GM23338 (cell line): Measurements from ENCODE around the gene PTCH2. TPM values are rescaled to one million over a fixed set of nuclear protein-coding genes. Genes with fewer than 3 reads are reported as not detected.

Source experiments
- ATAC-seq: fragments of 200-7000 bp; cut with Tn5 transposase; 3 replicates; pipeline ENCODE4 v1.9.1; 2020
- DNase-seq: peaks from one replicate; pipeline ENCODE4 v3.0.0-alpha.2; 2015; ENCODE audit warnings: low spot score
- H2AFZ ChIP-seq: fragments of 200-600 bp; sonication (generic); 2 replicates; pipeline ENCODE4 v1.8.0; 2016; ENCODE audit warnings: antibody characterized with exemption, mild to moderate bottlenecking, moderate library complexity
- H3F3A ChIP-seq: fragments of 200-600 bp; sonication (generic); replicated peaks from 2 replicates; pipeline ENCODE4 v1.8.0; 2017; ENCODE audit warnings: antibody characterized with exemption, mixed run types, low read depth
- H3K27ac ChIP-seq: fragments of 200-600 bp; sonication (generic); 2 replicates; pipeline ENCODE4 v1.6.1; 2016; ENCODE audit warnings: low read depth
- H3K27me3 ChIP-seq: fragments of 200-600 bp; sonication (generic); 2 replicates; pipeline ENCODE4 v1.8.0; 2016; ENCODE audit warnings: mild to moderate bottlenecking, mixed run types, moderate library complexity; ENCODE audit not compliant: insufficient read depth
- H3K36me3 ChIP-seq: fragments of 200-600 bp; sonication (generic); 2 replicates; pipeline ENCODE4 v1.8.0; 2016; ENCODE audit warnings: mild to moderate bottlenecking; ENCODE audit not compliant: insufficient read depth
- H3K4me1 ChIP-seq: fragments of 200-600 bp; sonication (generic); 2 replicates; pipeline ENCODE4 v1.8.0; 2016; ENCODE audit warnings: mild to moderate bottlenecking, moderate library complexity; ENCODE audit not compliant: insufficient read depth
- H3K4me2 ChIP-seq: fragments of 200-600 bp; sonication (generic); 2 replicates; pipeline ENCODE4 v1.7.1; 2017; ENCODE audit warnings: mixed run types
- H3K4me3 ChIP-seq: fragments of 200-600 bp; sonication (generic); 2 replicates; pipeline ENCODE4 v1.6.1; 2016; ENCODE audit warnings: mixed run types
- H3K79me2 ChIP-seq: fragments of 200-600 bp; sonication (generic); replicated peaks from 2 replicates; pipeline ENCODE4 v1.8.0; 2017; ENCODE audit warnings: mild to moderate bottlenecking; ENCODE audit not compliant: insufficient read depth
- H3K9me2 ChIP-seq: fragments of 200-600 bp; sonication (generic); 2 replicates; pipeline ENCODE4 v1.8.0; 2017; ENCODE audit not compliant: insufficient read depth
- H4K20me1 ChIP-seq: fragments of 200-600 bp; sonication (generic); replicated peaks from 2 replicates; pipeline ENCODE4 v1.8.0; 2017; ENCODE audit warnings: mild to moderate bottlenecking; ENCODE audit not compliant: insufficient read depth
- H3K27ac Mint-ChIP-seq: 2 replicates; pipeline ENCODE4 v1.8.0; 2020; ENCODE audit warnings: inconsistent platforms, mild to moderate bottlenecking, moderate library complexity, mixed read lengths
- H3K27me3 Mint-ChIP-seq: 3 replicates; pipeline ENCODE4 v1.8.0; 2022; ENCODE audit warnings: low read depth, mild to moderate bottlenecking, moderate library complexity, mixed read lengths, inconsistent platforms; ENCODE audit not compliant: insufficient read depth, poor library complexity
- H3K36me3 Mint-ChIP-seq: 3 replicates; pipeline ENCODE4 v1.8.0; 2021; ENCODE audit warnings: low read depth, mild to moderate bottlenecking, inconsistent platforms, moderate library complexity, mixed read lengths
- H3K4me1 Mint-ChIP-seq: 3 replicates; pipeline ENCODE4 v1.8.0; 2020; ENCODE audit warnings: mild to moderate bottlenecking, inconsistent platforms, mixed read lengths
- H3K4me3 Mint-ChIP-seq: 3 replicates; pipeline ENCODE4 v1.8.0; 2021; ENCODE audit warnings: moderate library complexity, mild to moderate bottlenecking, inconsistent platforms, mixed read lengths
- H3K9me3 Mint-ChIP-seq: 3 replicates; pipeline ENCODE4 v1.8.0; 2020; ENCODE audit warnings: moderate library complexity, mild to moderate bottlenecking, inconsistent platforms, mixed read lengths
- CTCF ChIP-seq, 2 experiments: fragments of 200-600 bp in 1 of 2; sonication (generic) in 1 of 2; conservative IDR thresholded peaks; 2 replicates each; pipeline versions ENCODE4 v1.5.1 to v1.6.1; 2016 to 2017; ENCODE audit warnings: antibody characterized with exemption in 2 of 2, low read depth in 2 of 2, mild to moderate bottlenecking in 2 of 2, moderate library complexity in 1 of 2
- EZH2phosphoT487 ChIP-seq: fragments of 200-600 bp; sonication (generic); IDR thresholded peaks from one replicate; pipeline ENCODE4 v1.8.1; 2018; ENCODE audit warnings: antibody characterized with exemption; ENCODE audit not compliant: unreplicated experiment
- JUNB ChIP-seq: IDR thresholded peaks from one replicate; pipeline ENCODE4 v1.6.1; 2016; ENCODE audit warnings: antibody characterized with exemption; ENCODE audit not compliant: unreplicated experiment
- NANOG ChIP-seq: IDR thresholded peaks from 2 replicates; pipeline ENCODE4 v1.6.1; 2016; ENCODE audit warnings: antibody characterized with exemption, borderline replicate concordance
- STAT1 ChIP-seq: IDR thresholded peaks from one replicate; pipeline ENCODE4 v1.6.1; 2016; ENCODE audit warnings: antibody characterized with exemption; ENCODE audit not compliant: unreplicated experiment
- ZNF114 ChIP-seq: fragments of 250-450 bp; sonication (Bioruptor Pico); IDR thresholded peaks from 2 replicates; pipeline ENCODE4 v1.5.0; 2020; ENCODE audit warnings: mild to moderate bottlenecking, moderate library complexity
- ZNF462 ChIP-seq: fragments of 250-450 bp; sonication (Bioruptor Pico); IDR thresholded peaks from 2 replicates; pipeline ENCODE4 v1.5.0; 2020; ENCODE audit warnings: mild to moderate bottlenecking, moderate library complexity
- polyA plus RNA-seq: library from polyadenylated mRNA; unstranded; fragments of >200 nt; fragmentation: Nextera tagmentation; extraction: Ambion mirVana; gene quantifications from 2 replicates; pipeline ENCODE4 v1.2.1, GENCODE V29; 2016
- total RNA-seq: library from RNA; depleted of rRNA; stranded (reverse); fragments of >200 nt; shearing (Covaris generic); gene quantifications from 2 replicates; pipeline ENCODE4 v1.2.3, GENCODE V29; 2014

The PTCH2 gene
- total and polyA plus RNA-seq, 2 experiments from 2014 or later: 0.63 to 0.74 TPM

GRCh38 chr1:44885406-44885805 is 42.4 kb upstream of the PTCH2 start (continued):
- no peak for TF ChIP-seq ZNF462
- TF ChIP-seq JUNB: no peak
- TF ChIP-seq STAT1: no peak
- TF ChIP-seq EZH2phosphoT487: no peak
- TF ChIP-seq CTCF (conservative IDR thresholded peaks at IDR 0.05; ENCODE audit: low read depth in 2 of 2): no peak

GRCh38 chr1:44884746-44885145 is 41.7 kb upstream of the PTCH2 start:
- H3K4me3 Mint-ChIP-seq: no peak overlapping the region
- H3K9me3 Mint-ChIP-seq: peaks cover 49% of the 10 kb centered on the region
- ATAC-seq: no peak; the same call in 2 of the 3 replicates
- H3K27me3 Mint-ChIP-seq: peaks cover 4% of the 10 kb centered on the region
- Histone ChIP-seq H3K4me2 (no peak overlapping the region), H2AFZ (no peak overlapping the region), H3K36me3 (peaks cover 19% of the 10 kb centered on the region), H3K27me3 (no peaks in the 10 kb centered on the region), H3K4me3 (no peak overlapping the region), H4K20me1 (no peaks in the 10 kb centered on the region), H3K9me2 (no peaks in the 10 kb centered on the region), H3K79me2 (no peaks in the 10 kb centered on the region), H3K27ac (no peak overlapping the region), H3K4me1 (no peaks in the 10 kb centered on the region), H3F3A (no peaks in the 10 kb centered on the region)
- no peak overlapping the region for H3K27ac Mint-ChIP-seq
- peaks cover 8% of the 10 kb centered on the region for H3K4me1 Mint-ChIP-seq
- peaks cover 66% of the 10 kb centered on the region for H3K36me3 Mint-ChIP-seq
- no peak for DNase-seq
- no peak for TF ChIP-seq NANOG
- TF ChIP-seq CTCF (conservative IDR thresholded peaks at IDR 0.05; ENCODE audit: low read depth in 2 of 2): no peak
- no peak for TF ChIP-seq JUNB
- TF ChIP-seq ZNF114 (CRISPR knock-in tag): no peak
- TF ChIP-seq STAT1: no peak
